ENCODE measurements around the gene LRRC8E. TPM values are rescaled to one million over a fixed set of nuclear protein-coding genes. Genes with fewer than 3 reads are reported as not detected.
"Not testable (repeated sequence)": the region's sequence is repeated elsewhere in the genome, so short reads cannot be mapped to it uniquely, and the experiment has no call there.

The LRRC8E gene
- total RNA-seq, 1 experiment from 2014 or later, result 0.77 TPM

DNA sequence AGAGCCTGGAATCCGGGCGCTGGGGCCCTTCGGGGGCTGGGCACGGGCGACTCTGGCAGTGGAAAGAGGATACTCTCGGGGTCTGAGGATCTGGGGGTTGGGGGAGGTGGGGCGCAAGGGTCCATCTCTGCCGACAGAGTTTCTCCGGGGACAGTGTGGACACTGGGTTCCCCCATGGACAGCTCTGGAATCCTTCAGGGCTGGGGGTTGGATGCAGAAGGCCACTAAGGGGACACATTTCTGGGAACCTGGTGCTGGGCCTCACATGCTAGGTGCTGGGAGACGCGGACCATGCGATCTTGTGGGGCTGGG lies 28.6 kb downstream of the LRRC8E start:
- H3K9me3 ChIP-seq (ENCODE audit: low read depth, low read length, poor library complexity, severe bottlenecking), result no peaks in the 10 kb centered on the region
- intact Hi-C loops (cut with micrococcal nuclease; ENCODE audit: unreplicated experiment), result no loop called here
- peak overlapping the region; percentile 24 for H3K27ac ChIP-seq (ENCODE audit: low read depth, low read length, poor library complexity, severe bottlenecking)
- no peak for DNase-seq (ENCODE audit: low spot score)
- POLR2A ChIA-PET (ENCODE audit: low non-redundant PET), result interaction anchor here (0.7 kb wide), 1 partner anchor 1645 kb away, joined by 5 read pairs; no protein-coding TSS in a partner anchor
- CTCF ChIA-PET, result no interaction called here
- H3K4me3 ChIP-seq (ENCODE audit: low read depth, low read length, poor library complexity, severe bottlenecking), result peak overlapping the region; percentile 51
- H3K4me1 ChIP-seq (ENCODE audit: insufficient read depth, low read length, poor library complexity, severe bottlenecking), result peaks cover 37% of the 10 kb centered on the region
- peaks cover 12% of the 10 kb centered on the region for H3K27me3 ChIP-seq (replicated peaks; ENCODE audit: insufficient read depth, low read depth, low read length, poor library complexity)
- no TSS peak for BruUV-seq (replicated peaks)
- TF ChIP-seq EZH2 (IDR thresholded peaks at IDR 0.05; ENCODE audit: borderline replicate concordance, low read depth, low read length, poor library complexity, severe bottlenecking), result no peak
- TF ChIP-seq, protein P1, sequence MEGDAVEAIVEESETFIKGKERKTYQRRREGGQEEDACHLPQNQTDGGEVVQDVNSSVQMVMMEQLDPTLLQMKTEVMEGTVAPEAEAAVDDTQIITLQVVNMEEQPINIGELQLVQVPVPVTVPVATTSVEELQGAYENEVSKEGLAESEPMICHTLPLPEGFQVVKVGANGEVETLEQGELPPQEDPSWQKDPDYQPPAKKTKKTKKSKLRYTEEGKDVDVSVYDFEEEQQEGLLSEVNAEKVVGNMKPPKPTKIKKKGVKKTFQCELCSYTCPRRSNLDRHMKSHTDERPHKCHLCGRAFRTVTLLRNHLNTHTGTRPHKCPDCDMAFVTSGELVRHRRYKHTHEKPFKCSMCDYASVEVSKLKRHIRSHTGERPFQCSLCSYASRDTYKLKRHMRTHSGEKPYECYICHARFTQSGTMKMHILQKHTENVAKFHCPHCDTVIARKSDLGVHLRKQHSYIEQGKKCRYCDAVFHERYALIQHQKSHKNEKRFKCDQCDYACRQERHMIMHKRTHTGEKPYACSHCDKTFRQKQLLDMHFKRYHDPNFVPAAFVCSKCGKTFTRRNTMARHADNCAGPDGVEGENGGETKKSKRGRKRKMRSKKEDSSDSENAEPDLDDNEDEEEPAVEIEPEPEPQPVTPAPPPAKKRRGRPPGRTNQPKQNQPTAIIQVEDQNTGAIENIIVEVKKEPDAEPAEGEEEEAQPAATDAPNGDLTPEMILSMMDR (conservative IDR thresholded peaks at IDR 0.05; ENCODE audit: low read depth, low read length), result no peak
- H3K36me3 ChIP-seq (ENCODE audit: insufficient read depth, low read length, poor library complexity, severe bottlenecking), result peaks cover 2% of the 10 kb centered on the region

DNA sequence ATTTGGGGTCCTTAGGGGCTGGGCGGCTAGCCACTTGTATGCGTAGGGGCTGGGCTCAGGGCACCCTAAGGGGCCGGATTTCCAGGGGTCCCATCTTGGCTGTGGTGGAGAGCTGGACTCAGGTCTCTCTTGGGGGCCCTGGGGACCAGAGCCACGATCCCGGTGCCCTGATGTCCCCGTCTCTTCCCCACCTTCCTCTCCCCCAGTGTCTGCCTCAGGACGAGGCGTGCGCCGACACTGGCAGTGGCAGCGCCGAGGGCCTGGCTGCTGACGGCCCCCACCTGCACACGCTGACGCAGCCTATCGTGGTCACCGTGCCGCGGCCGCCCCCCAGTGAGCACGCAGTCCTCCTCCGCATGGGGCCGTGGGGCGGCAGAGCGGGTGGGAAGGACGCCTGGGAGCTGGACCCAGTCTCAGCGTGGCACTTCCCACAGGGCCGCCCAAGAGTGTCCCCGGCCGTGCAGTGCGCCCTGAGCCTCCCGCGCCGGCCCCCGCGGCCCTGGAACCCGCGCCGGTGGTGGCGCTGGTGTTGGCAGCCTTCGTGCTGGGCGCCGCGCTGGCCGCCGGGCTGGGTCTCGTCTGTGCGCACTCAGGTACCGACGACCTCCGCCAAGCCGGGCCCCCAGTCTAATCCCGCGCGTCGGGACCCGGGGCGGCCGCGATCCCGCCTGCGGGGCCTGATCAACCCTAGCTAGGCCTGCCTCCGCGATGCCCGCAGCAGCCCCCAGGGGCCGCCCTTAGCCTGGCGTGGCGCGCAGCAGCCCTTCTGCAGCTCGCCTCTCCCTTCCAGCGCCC lies 29.2 kb downstream of the LRRC8E start:
- no peaks in the 10 kb centered on the region for H3K9me3 ChIP-seq (ENCODE audit: low read depth, low read length, poor library complexity, severe bottlenecking)
- peaks cover 7% of the 10 kb centered on the region for H3K36me3 ChIP-seq (ENCODE audit: insufficient read depth, low read length, poor library complexity, severe bottlenecking)
- intact Hi-C loops (cut with micrococcal nuclease; ENCODE audit: unreplicated experiment), result no loop called here
- TF ChIP-seq EZH2 (IDR thresholded peaks at IDR 0.05; ENCODE audit: borderline replicate concordance, low read depth, low read length, poor library complexity, severe bottlenecking), result no peak
- TF ChIP-seq, protein P1 (conservative IDR thresholded peaks at IDR 0.05; ENCODE audit: low read depth, low read length), result peak; percentile 62
- H3K27me3 ChIP-seq (replicated peaks; ENCODE audit: insufficient read depth, low read depth, low read length, poor library complexity), result peaks cover 12% of the 10 kb centered on the region
- peak overlapping the region; percentile 56 for H3K27ac ChIP-seq (ENCODE audit: low read depth, low read length, poor library complexity, severe bottlenecking)
- no TSS peak for BruUV-seq (replicated peaks)
- peak overlapping the region; percentile 51 for H3K4me3 ChIP-seq (ENCODE audit: low read depth, low read length, poor library complexity, severe bottlenecking)
- peak; percentile 79 for DNase-seq (ENCODE audit: low spot score)
- ChIA-PET CTCF (interaction anchor here (0.6 to 1.0 kb wide), 3 partner anchors 9 to 48 kb away, joined by 3 to 5 read pairs (median 3); no protein-coding TSS in a partner anchor), POLR2A (ENCODE audit: low non-redundant PET) (no interaction called here)
- peaks cover 37% of the 10 kb centered on the region for H3K4me1 ChIP-seq (ENCODE audit: insufficient read depth, low read length, poor library complexity, severe bottlenecking)

DNA sequence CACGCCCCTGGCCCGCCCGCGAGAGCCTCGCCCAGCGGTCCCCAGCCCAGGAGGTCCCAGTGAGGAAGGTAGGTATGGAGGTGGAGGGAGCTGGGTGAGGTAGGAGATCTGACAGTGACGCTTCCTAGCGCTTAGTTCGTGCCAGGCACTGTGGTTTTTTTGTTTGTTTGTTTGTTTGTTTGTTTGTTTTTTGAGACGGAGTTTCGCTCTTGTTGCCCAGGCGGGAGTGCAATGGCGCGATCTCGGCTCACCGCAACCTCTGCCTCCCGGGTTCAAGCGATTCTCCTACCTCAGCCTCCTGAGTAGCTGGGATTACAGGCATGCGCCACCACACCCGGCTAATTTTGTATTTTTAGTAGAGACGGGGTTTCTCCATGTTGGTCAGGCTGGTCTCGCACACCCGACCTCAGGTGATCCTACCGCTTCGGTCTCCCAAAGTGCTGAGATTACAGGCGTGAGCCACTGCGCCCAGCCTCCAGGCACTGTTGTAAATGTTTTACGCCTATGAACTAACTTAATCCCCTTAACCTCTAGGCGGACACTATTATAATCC lies 29.8 kb downstream of the LRRC8E start:
- BruUV-seq (replicated peaks); DNase-seq (ENCODE audit: low spot score); H3K9me3 ChIP-seq (ENCODE audit: low read depth, low read length, poor library complexity, severe bottlenecking); POLR2A ChIA-PET (ENCODE audit: low non-redundant PET); intact Hi-C loops (cut with micrococcal nuclease; ENCODE audit: unreplicated experiment): not testable (repeated sequence)
- CTCF ChIA-PET, result interaction anchor here (0.9 to 1.0 kb wide), 2 partner anchors 10 to 49 kb away, joined by 3 to 5 read pairs; no protein-coding TSS in a partner anchor
- Histone ChIP-seq H3K4me1 (ENCODE audit: insufficient read depth, low read length, poor library complexity, severe bottlenecking) (peaks cover 38% of the 10 kb centered on the region), H3K36me3 (ENCODE audit: insufficient read depth, low read length, poor library complexity, severe bottlenecking) (peaks cover 13% of the 10 kb centered on the region), H3K27ac (ENCODE audit: low read depth, low read length, poor library complexity, severe bottlenecking) (peak overlapping the region; percentile 56), H3K4me3 (ENCODE audit: low read depth, low read length, poor library complexity, severe bottlenecking) (peak overlapping the region; percentile 51), H3K27me3 (replicated peaks; ENCODE audit: insufficient read depth, low read depth, low read length, poor library complexity) (peaks cover 12% of the 10 kb centered on the region)

All from A673 (cell line).